GM18951 (cell line): ENCODE measurements around the gene ARHGAP18.

Source experiments
- POLR2A ChIP-seq: IDR thresholded peaks from 4 replicates; pipeline ENCODE4 v1.6.1; 2011; ENCODE audit warnings: mild to moderate bottlenecking; ENCODE audit not compliant: insufficient read length, insufficient read depth; ENCODE audit errors: extremely low read depth
- in situ Hi-C: fragments of 300-500 bp; cut with MboI; formaldehyde crosslinking; loops from one replicate; pipeline ENCODE4 v1.12.0; 2022; ENCODE audit warnings: low sequenced_read_pairs, mixed read lengths, inconsistent platforms; ENCODE audit not compliant: unreplicated experiment

ARHGAP18 gene

DNA sequence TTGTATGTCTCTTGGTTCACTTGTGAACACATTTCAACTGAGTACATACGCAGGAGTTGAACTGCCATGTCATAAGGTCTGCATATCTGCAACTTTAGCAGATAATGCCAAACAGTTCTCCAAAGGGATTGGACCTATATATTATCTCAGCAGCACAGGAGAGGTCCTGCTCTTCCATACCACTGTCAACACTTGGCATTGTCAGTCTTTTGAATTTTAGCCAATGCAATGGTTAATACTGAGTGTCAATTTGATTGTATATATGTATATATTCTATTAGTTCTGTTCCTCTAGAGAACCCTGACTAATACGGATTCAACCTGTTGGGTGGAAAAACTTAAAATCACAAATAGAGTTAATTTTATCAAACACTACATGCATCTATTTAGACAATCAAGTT, 26.1 kb upstream of the ARHGAP18 start:
- in situ Hi-C loops: loop anchor here (10.0 kb wide), 1 partner anchor 141 kb away; no protein-coding TSS in a partner anchor
- TF ChIP-seq POLR2A: no peak

DNA sequence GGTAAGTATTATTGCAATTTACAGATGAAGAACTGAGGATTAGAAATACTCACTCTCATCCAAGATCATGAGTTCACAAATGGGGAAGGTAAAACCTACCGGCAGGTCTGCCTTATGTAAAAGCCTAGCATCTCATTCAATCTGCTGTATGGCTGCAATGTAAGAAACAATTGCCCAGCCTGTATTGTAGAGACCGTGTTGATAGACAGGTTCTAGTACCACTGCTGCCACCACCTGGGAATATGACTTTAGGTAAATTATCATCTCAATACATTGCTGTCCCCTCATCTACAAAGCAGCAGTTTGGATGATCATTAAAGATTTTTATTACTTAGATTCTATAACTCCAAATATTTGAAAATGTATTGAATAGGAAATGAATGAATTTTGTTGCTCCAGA, 23.3 kb upstream of the ARHGAP18 start:
- in situ Hi-C loops: loop anchor here (10.0 kb wide), 1 partner anchor 138 kb away; no protein-coding TSS in a partner anchor
- TF ChIP-seq POLR2A: no peak

DNA sequence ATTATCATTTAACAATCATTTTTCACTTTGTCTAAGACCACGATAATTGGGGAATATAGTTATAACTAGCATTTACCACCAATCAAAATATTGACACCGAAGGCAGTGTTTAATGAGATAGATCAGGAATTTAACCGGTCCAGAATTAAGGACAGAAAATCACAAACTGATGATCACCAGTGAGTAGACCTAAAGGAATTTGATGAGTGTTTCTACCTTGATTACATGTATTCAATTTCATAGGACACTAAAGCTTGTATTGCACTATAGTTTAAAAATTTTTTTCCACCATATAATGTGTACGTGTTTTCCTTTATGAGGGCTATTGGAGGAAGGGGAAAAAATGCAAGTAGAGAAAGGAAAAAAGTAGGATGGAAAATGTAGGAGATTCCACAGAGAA, 22.6 kb upstream of the ARHGAP18 start:
- in situ Hi-C loops: loop anchor here (10.0 kb wide), 1 partner anchor 138 kb away; no protein-coding TSS in a partner anchor
- no peak for TF ChIP-seq POLR2A

- in situ Hi-C loops: loop anchor here (10.0 kb wide), 1 partner anchor 137 kb away; no protein-coding TSS in a partner anchor
- no peak for TF ChIP-seq POLR2A
Measured at GRCh38 chr6:129732034-129732433, 22.1 kb upstream of the ARHGAP18 start.

DNA sequence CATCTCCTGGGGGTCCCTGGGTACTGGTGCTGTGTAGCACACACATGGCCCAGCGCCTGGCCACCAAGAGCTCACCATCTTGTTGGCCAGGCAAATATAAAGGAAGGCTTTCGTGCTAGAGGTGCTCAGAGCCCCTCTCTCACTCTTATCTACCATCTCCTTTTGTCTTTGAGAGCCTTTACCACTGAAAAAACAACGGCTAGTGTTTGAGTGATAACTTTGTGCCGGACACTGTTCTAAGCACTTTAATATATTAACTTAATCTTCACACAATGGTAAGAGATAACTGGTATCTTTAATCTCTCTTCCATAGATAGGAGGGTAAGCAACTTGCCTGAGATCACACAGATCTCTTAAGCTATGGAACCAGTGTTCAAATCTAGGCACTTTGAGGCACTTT, 21.5 kb upstream of the ARHGAP18 start:
- in situ Hi-C loops: loop anchor here (10.0 kb wide), 1 partner anchor 137 kb away; no protein-coding TSS in a partner anchor
- no peak for TF ChIP-seq POLR2A

- TF ChIP-seq POLR2A: no peak
- in situ Hi-C loops: loop anchor here (10.0 kb wide), 1 partner anchor 136 kb away; no protein-coding TSS in a partner anchor
Measured at GRCh38 chr6:129730477-129731165, 20.6 kb upstream of the ARHGAP18 start.

DNA sequence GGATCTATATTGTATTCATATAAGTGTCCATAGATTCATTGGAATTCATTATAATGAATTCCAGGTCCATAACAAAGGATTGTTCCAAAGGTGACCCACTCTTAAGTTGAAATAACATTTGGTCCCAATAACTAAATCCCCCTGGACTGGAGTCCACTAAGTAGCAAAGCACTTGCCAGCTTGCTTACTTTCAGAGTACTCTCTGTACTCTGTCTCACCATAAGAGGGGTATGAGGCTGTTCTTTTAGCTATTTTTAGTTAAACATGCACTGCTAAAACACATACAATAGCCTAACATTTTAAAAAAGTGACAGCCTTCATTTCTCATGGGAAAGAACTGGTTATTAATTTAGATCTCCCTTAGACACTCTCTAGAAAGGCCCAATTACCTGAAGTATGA, 16.7 kb upstream of the ARHGAP18 start:
- TF ChIP-seq POLR2A: no peak
- in situ Hi-C loops: no loop called here

DNA sequence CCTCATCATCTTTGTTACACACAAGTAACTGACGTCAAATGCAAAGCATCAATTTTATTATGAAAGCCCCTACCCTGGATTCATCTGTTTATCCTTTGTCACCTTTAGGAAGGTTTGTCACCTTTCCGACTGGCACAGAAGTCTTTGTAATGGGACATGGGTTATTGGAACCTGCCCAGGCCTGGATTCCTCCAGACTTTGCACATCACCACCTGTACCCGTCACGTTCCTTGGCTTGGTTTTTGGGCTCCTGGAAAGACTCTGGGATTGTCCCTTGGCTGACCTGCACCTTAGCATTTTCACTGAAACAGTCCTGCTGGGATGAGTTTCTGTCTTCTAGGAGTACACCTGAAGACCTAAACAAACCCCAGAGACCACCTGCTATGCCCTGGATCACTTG, 15.4 kb upstream of the ARHGAP18 start:
- in situ Hi-C loops: no loop called here
- TF ChIP-seq POLR2A: no peak

- in situ Hi-C loops: no loop called here
- no peak for TF ChIP-seq POLR2A
Measured at GRCh38 chr6:129719692-129720091, 9.7 kb upstream of the ARHGAP18 start.

DNA sequence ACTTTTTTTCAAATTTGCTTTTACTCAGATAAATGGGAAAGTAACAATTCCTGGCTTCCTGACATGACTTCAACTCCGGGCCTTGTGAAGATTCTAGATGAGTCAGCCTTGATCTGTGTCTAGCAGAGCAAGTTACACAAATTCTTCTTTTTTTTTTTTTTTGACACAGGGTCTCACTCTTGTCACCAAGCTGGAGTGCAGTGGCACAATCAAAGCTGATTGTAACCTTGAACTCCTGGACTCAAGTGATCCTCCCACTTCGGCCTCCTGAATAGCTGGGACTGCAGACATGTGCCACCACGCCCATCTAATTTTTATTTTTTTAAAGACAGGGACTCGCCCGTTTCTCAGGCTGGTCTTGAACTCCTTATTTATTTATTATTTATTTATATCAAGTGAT, 7.3 kb upstream of the ARHGAP18 start:
- no peak for TF ChIP-seq POLR2A
- in situ Hi-C loops: no loop called here

GRCh38 chr6:129713806-129714333, 3.9 kb upstream of the ARHGAP18 start:
- in situ Hi-C loops: no loop called here
- TF ChIP-seq POLR2A: no peak

- in situ Hi-C loops: no loop called here
- no peak for TF ChIP-seq POLR2A
Measured at GRCh38 chr6:129711271-129711631, 1.3 kb upstream of the ARHGAP18 start.

GRCh38 chr6:129710450-129711270, 683 bp upstream of the ARHGAP18 start:
- TF ChIP-seq POLR2A: no peak
- in situ Hi-C loops: no loop called here
